GM21390 (cell line): ENCODE data around the gene STAP1.
"Not testable (repeated sequence)": the region's sequence is repeated elsewhere in the genome, so short reads cannot be mapped to it uniquely, and the experiment has no call there.

Source experiments
- ATAC-seq: cut with Tn5 transposase; IDR thresholded peaks from one replicate; pipeline ENCODE4 v1.9.1; 2021; ENCODE audit not compliant: unreplicated experiment

Gene STAP1

GRCh38 chr4:67615119-67615518 is 56.6 kb downstream of the STAP1 start:
- no peak for ATAC-seq

- no peak for ATAC-seq
These were observed 58.0 kb downstream of the STAP1 start for GRCh38 chr4:67616478-67616877.

- ATAC-seq, result no peak
These were observed 66.4 kb downstream of the STAP1 start for GRCh38 chr4:67624939-67625338.

DNA sequence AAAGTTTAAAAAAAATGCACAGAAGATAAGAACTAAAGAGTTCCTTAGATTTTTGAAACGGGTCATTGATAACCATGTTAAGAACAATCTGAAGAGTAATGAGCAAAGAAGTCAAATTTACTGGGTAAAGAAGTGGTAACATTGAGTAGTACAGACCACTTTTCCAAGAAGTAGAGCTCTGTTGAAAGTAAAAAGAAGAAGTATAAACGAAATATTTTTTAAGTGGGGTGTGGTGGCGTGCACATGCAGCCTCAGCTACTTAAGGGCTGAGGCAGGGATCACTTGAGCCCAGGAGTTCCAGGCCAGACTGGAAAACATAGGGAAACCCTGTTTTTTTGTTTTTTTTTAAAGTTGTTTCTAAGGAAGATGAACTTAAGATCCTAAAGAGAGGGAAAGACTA is 74.0 kb downstream of the STAP1 start:
- ATAC-seq, result no peak

DNA sequence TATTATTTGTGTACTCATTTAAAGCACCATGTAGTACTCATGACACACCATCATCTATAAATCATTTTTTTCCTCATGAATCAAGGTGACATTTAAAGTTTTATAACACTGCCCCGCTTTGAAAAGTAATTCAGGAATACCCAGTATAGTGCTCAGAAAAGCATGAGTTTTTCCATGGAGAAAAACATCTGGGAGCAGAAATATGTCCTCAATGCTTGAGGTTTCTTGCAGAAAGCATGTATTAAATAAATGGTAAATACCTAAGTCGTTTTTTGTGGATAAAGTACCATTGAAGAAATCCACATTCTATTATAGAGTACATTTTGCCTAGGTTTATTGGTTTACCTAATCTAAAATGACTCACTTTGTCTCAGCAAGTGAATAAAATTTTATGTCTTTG is 76.2 kb downstream of the STAP1 start:
- no peak for ATAC-seq

GRCh38 chr4:67635331-67635730 is 76.8 kb downstream of the STAP1 start:
- ATAC-seq, result no peak

DNA sequence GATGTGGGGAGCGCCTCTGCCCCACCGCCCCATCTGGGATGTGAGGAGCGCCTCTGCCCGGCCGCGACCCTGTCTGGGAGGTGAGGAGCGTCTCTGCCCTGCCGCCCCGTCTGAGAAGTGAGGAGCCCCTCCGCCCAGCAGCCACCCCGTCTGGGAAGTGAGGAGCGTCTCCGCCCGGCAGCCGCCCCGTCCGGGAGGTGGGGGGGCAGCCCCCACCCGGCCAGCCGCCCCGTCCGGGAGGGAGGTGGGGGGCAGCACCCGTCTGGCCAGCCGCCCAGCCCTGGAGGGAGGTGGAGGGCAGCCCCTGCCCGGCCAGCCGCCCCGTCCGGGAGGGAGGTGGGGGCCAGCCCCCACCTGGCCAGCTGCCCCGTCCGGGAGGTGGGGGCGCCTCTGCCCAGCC is 78.5 kb downstream of the STAP1 start:
- ATAC-seq, result not testable (repeated sequence)

DNA sequence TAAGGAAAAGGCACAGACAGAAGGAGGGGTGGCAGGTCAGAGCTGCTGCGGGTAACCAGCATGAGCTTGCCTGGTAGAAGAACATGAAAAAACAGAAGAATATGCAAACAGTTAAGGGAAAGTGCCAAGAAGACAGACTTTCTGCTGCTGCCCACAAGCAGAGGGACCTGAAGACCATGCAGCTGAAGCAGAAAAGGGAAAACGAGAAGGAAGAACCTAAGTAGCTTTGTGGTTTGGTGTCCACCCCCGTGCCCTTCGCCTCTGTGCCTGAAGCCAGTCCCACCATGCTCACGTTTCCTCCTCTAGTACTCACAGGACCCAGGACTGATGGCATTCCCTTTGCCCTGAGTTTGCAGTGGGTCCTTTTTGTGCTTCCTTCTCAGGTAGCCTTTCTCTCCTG is 79.6 kb downstream of the STAP1 start:
- no peak for ATAC-seq

GRCh38 chr4:67651536-67651935 is 93.0 kb downstream of the STAP1 start:
- no peak for ATAC-seq
